Esophagus squamous epithelium (tissue), 4 donors: ENCODE measurements around the gene NNAT.

Experiments used
- POLR2A ChIP-seq, 4 donors: fragments of 450-650 bp; IDR thresholded peaks; one replicate each; pipeline ENCODE4 v1.6.1; 2017; ENCODE audit warnings: antibody characterized with exemption in 4 of 4, mild to moderate bottlenecking in 4 of 4, moderate library complexity in 3 of 4
- TF ChIP-seq, protein P1 (sequence below), 6 experiments: fragments of 450-650 bp in 4 of 6; fragments of 200-600 bp in 2 of 6; sonication (generic) in 2 of 6; IDR thresholded peaks; one replicate each; pipeline ENCODE4 v1.5.1; 2016 to 2019; ENCODE audit warnings: antibody characterized with exemption in 6 of 6, mild to moderate bottlenecking in 4 of 6, moderate library complexity in 4 of 6

GRCh38 chr20:37513779-37514359 lies 7.2 kb upstream of the NNAT start:
- TF ChIP-seq, protein P1, sequence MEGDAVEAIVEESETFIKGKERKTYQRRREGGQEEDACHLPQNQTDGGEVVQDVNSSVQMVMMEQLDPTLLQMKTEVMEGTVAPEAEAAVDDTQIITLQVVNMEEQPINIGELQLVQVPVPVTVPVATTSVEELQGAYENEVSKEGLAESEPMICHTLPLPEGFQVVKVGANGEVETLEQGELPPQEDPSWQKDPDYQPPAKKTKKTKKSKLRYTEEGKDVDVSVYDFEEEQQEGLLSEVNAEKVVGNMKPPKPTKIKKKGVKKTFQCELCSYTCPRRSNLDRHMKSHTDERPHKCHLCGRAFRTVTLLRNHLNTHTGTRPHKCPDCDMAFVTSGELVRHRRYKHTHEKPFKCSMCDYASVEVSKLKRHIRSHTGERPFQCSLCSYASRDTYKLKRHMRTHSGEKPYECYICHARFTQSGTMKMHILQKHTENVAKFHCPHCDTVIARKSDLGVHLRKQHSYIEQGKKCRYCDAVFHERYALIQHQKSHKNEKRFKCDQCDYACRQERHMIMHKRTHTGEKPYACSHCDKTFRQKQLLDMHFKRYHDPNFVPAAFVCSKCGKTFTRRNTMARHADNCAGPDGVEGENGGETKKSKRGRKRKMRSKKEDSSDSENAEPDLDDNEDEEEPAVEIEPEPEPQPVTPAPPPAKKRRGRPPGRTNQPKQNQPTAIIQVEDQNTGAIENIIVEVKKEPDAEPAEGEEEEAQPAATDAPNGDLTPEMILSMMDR (IDR thresholded peaks at IDR 0.05) = no peak
- TF ChIP-seq POLR2A (IDR thresholded peaks at IDR 0.05) = no peak
